NOMO-1 treated with DMSO at 0.1 percent for 48 hours (cell line): ENCODE results near the gene SDK1.

Source experiments
- DNase-seq: peaks from one replicate; lab custom pipeline; 2025; ENCODE audit not compliant: unreplicated experiment; lab: John Stamatoyannopoulos, UW

The SDK1 gene

GRCh38 chr7:3973264-3973663, 672.2 kb downstream of the SDK1 start:
- no peak for DNase-seq

- no peak for DNase-seq
Observed at GRCh38 chr7:3974329-3974728, 673.3 kb downstream of the SDK1 start.

- no peak for DNase-seq
Observed at GRCh38 chr7:3975371-3975770, 674.3 kb downstream of the SDK1 start.

GRCh38 chr7:3977391-3977790, 676.3 kb downstream of the SDK1 start:
- DNase-seq, result no peak

GRCh38 chr7:3978839-3979238, 677.8 kb downstream of the SDK1 start:
- no peak for DNase-seq

GRCh38 chr7:3979611-3980299, 678.7 kb downstream of the SDK1 start:
- no peak for DNase-seq

GRCh38 chr7:3980300-3980643, 679.2 kb downstream of the SDK1 start:
- no peak for DNase-seq

- no peak for DNase-seq
Observed at GRCh38 chr7:3981281-3981680, 680.2 kb downstream of the SDK1 start.

GRCh38 chr7:3984456-3984855, 683.4 kb downstream of the SDK1 start:
- no peak for DNase-seq

- no peak for DNase-seq
Observed at GRCh38 chr7:3986927-3987326, 685.9 kb downstream of the SDK1 start.

- no peak for DNase-seq
Observed at GRCh38 chr7:3987426-3987927, 686.4 kb downstream of the SDK1 start.

- DNase-seq, result no peak
Observed at GRCh38 chr7:3989723-3990122, 688.7 kb downstream of the SDK1 start.

GRCh38 chr7:3991731-3992231, 690.7 kb downstream of the SDK1 start:
- DNase-seq, result no peak

- DNase-seq, result no peak
Observed at GRCh38 chr7:3992841-3993240, 691.8 kb downstream of the SDK1 start.

GRCh38 chr7:3994764-3995163, 693.7 kb downstream of the SDK1 start:
- no peak for DNase-seq

- DNase-seq, result no peak
Observed at GRCh38 chr7:3995187-3995586, 694.1 kb downstream of the SDK1 start.

GRCh38 chr7:3998060-3998459, 697.0 kb downstream of the SDK1 start:
- DNase-seq, result no peak

- DNase-seq, result no peak
Observed at GRCh38 chr7:4000139-4000538, 699.1 kb downstream of the SDK1 start.

- DNase-seq, result no peak
Observed at GRCh38 chr7:4000934-4001333, 699.9 kb downstream of the SDK1 start.

GRCh38 chr7:4001742-4002141, 700.7 kb downstream of the SDK1 start:
- no peak for DNase-seq

GRCh38 chr7:4003503-4003902, 702.5 kb downstream of the SDK1 start:
- no peak for DNase-seq

- DNase-seq, result no peak
Observed at GRCh38 chr7:4006687-4007086, 705.6 kb downstream of the SDK1 start.
